SKM-1 treated with dmso at 0.1 percent for 144 hours (cell line): Measurements from ENCODE around the gene HAUS8.
"Not testable (repeated sequence)": the region's sequence is repeated elsewhere in the genome, so short reads cannot be mapped to it uniquely, and the experiment has no call there.

Source experiments
- DNase-seq: peaks from one replicate; lab custom pipeline; 2025; ENCODE audit not compliant: unreplicated experiment; lab: John Stamatoyannopoulos, UW

Gene HAUS8

GRCh38 chr19:17101686-17102628, 26.7 kb upstream of the HAUS8 start:
- DNase-seq, result no peak

GRCh38 chr19:17098326-17098725, 23.1 kb upstream of the HAUS8 start:
- no peak for DNase-seq

DNA sequence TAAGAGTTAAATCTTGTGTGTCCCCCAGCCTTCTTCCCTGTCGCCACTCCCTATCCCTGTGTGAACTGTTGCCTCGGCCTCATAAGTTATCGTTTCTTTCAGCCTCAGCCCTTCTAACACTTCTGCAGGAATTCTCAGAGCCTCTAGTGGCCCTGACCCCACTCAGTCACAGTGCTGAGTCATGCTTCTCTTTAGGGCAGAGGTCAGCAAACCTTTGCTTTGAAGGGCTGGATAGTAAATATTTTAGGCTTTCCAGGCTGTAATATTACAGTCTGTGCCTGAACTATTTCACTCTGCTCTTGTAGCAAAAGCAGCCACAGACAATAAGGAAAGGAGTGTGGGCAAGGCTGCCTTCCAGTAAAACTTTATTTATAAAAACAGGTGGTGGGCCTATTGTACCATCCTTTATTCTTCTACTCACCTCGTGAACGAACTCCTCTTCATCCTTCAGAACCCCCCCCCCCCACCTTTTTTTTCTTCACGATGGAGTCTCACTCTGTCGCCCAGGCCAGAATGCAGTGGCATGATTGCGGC, 22.4 kb upstream of the HAUS8 start:
- peak; percentile 4 for DNase-seq

DNA sequence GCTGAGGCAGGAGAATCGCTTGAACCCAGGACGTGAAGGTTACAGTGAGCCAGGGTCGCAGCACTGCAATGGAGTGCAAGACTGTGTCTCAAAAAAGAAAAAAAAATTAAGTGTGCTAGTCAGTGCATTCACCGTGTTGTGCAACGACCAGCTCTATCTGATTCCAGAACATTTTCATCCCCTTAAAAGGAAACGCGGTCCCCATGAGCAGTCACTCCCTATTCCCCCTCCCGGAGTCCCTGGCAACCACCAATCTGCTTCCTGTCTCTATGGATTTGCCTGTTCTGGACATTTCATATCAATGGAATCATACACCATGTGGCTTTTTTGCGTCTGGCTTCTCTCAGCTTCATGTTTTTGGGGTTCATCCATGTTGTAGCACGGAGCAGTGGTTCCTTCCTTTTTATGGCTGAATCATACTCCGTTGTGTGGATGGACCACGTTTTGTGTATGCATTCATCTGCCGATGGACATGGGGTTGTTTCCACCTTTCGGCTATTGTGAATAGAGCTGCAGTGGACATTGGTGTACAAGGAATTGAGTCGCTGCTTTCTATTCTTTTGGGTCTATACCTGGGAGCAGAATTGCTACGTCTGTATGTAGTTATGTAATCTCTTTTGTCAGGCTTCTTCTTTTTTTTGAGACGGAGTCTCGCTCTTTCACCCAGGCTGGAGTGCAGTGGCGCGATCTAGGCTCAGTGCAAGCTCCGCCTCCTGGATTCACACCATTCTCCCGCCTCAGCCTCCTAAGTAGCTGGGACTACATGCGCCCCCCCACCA, 20.1 kb upstream of the HAUS8 start:
- no peak for DNase-seq

- DNase-seq, result not testable (repeated sequence)
These were observed 19.4 kb upstream of the HAUS8 start for GRCh38 chr19:17094694-17095093.

- DNase-seq, result no peak
These were observed 17.4 kb upstream of the HAUS8 start for GRCh38 chr19:17092696-17093095.

DNA sequence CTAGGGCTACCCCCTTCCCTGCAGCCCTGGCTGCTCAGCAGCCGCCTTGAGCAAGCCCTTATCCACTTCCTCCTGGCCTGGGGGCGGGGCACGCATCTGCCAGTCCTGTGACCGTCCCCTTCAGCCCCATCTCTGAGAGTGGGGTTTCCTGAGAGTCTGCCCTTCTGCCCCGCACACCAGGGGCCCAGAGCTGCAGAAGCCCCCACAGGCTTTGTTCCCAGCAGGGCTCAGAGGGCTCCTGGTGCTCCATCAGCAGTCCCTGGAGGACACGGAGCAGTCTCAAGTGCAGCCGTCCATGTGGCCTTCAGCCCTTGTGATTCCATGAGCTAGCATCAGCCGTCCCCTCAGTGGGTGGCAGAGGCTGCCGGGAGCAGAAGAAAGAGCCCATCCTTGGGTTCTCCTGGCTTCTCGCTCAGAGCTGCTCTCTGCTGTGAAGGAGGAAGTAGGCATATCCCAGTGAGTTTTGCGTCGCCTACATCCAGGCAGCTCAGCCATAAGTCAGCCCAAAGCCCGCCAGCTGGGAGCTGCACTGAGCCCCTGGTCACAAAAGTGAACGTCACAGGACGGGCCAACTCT, 16.6 kb upstream of the HAUS8 start:
- peak; percentile 72 for DNase-seq

DNA sequence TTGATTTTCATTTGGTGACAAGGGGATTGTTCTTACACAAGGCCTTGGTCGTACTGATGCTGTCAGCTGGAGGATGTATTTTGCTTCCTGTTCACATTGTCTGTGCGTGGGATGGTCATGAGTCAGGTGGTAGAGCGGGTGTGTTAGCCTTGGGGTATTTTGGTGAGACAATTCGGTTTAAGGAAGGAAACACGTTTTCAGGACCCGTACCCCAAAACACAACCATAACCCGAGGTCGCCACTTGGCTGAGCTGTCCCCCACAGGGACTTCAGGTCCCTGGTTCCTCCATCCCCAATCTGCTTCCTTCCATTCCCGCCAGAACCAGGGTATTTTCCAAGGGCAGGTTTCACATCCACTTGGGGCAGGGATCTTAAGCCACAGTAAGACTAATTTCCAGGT, 15.3 kb upstream of the HAUS8 start:
- no peak for DNase-seq

DNA sequence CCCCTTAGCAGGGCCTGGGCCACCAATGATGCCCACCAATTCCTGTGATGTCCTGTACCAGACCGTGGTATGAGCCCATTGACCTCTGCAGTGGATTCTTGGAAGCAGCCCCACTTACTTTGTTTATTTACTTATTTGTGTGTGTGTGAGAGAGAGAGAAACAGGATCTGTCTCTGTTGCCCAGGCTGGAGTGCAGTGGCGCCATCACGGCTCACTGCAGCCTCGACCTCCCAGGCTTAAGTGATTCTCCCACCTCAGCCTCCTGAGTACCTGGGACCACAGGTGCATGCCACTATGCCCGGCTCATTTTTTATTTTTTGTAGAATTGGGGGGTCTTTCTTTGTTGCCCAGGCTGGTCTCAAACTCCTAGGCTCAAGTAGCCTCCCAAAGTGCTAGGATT, 13.3 kb upstream of the HAUS8 start:
- DNase-seq, result no peak

- no peak for DNase-seq
These were observed 11.6 kb upstream of the HAUS8 start for GRCh38 chr19:17086834-17087233.

DNA sequence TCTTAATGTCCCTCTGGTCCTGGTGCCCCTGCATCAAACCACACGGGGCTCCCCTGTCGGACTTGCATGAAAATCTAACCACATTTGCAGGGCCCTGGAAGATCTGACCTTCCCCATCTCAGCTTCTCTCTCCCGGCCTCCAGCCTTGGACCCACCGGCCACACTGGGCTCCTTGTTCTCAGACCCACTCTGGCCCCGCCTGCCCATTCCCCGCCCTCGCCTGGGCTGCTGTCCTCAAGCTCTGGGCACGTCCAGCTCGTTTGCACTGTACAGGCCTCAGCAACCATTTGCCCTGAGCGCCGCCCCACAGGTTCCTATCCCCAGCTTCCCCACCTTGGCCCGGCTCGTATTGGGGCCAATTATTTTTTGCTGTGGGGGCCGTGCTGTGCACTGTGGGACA, 10.9 kb upstream of the HAUS8 start:
- no peak for DNase-seq

DNA sequence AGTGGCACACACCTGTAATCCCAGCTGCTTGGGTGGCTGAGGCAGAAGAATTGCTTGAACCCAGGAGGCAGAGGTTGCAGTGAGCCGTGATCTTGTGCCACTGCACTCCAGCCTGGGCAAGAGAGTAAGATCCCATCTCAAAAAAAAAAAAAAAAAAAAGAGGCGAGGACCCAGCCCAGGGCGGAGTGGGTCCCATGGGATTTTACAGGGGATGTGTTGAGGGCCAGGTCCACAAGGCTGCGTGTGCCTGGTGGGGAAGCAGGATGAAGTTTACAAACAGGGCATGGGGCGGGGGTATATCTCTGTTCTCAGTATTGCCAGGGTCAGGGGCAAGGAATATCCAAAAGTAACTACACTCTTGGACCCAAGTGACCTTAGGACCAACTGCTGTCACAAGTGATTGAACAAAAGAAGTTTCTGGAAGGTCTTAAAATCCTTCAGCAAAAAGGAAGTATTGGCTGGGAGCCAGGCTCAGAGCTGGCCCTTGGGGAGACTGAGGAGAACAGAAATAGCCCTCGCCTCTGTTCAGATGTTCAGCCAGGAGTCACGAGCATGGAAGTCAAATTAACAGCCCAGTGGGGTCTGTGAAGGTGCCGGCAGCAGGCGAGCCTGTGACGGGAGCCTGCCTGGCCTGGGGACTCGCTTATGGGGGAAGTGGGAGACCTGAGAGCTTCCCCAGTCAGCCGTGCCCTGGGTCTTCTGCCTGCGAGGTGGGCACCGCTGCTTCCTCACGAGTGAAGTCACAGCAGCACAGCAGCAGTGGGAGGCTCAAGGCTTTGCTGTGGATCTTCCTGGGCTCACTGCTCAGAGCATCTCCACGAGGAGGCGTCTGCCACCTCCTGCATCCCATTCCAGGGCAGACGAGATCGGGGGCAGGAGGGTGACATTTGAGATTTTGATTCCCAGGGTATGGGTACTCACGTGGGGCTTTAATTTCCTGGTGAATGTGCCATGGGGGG, 6.7 kb upstream of the HAUS8 start:
- DNase-seq, result no peak

- no peak for DNase-seq
These were observed 5.2 kb upstream of the HAUS8 start for GRCh38 chr19:17080440-17080801.

GRCh38 chr19:17079710-17080439, 4.6 kb upstream of the HAUS8 start:
- DNase-seq, result no peak

DNA sequence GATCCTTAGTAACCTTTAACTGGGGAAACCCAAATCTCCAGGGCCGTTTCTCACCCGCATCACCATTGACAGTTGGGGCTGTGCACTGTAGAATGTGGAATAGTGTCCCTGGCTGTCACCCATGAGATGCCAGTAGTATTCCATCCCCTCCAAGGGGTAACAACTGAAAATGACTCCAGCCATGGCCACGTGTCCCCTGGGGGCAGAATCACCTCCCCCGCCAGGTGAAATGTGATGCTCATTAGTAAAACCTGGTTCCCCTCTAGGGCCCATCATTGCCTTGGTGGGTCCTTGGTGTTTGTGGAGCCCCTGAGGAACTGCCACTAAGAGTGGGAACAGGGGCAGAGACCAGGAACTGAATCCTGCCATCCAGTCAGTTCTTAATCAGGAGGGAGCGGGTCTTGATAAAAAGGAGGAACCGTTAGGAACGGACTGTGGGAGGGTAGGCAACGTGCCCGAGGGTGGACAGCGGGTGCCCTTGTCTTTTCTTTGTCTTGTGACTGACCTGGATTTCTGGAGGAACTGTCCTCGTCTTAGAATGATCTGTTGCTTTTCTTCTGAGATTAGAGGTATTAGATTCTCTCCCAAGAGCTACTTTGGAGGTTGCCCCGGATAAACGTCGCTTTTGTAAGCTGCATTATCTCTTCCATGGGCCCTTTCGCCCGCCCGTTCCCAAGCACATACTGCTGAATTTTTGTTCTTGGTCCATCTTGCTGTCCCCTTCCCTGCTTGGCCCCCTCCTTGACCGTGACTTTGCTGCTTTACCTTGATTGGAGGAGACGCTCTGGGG, 3.9 kb upstream of the HAUS8 start:
- no peak for DNase-seq

DNA sequence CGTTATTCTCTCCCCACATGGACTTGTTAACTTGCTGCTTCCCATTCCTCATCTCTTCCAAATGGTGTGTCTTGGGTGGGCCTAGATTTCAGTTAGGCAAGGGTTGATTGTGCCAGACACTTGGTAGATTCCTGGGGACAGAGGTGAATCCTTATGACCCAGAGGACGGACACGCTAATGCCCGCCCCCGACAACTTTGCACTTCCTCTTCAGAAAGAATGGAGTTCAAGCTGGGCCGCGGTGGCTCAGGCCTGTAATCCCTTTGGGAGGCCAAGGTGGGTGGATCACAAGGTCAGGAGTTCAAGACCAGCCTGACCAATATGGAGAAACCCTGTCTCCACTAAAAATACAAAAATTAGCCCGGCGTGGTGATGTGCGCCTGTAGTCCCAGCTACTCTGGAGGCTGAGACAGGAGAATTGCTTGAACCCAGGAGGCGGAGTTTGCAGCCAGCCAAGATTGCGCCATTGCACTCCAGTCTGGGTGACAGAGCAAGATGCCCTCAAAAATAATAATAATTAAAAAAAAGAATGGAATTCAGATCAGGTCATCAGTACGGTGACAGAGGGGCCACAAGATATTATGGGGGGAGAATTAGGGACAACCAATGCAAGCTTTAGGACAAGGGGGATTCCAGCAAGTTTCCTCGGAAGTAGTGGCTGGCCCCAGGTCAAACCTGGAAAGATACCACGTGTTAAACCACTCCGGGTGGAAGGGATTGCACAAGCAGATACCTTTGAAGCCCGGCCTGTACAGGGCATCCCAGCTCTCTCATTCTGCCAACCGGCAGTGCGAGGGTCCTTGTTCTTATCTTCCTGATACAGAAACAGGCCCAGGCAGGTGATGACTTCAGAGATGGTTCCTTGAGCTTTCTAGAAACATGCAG, 3.0 kb upstream of the HAUS8 start:
- no peak for DNase-seq

- DNase-seq, result no peak
These were observed 2.3 kb upstream of the HAUS8 start for GRCh38 chr19:17077447-17078028.

- DNase-seq, result no peak
These were observed 1.3 kb upstream of the HAUS8 start for GRCh38 chr19:17076543-17076991.
